ENCODE results near the gene DUSP15. TPM values are rescaled to one million over a fixed set of nuclear protein-coding genes. Genes with fewer than 3 reads are reported as not detected.

DUSP15 gene
- total RNA-seq, 5 donors from 2014 or later (not counting 1 experiment from before 2014, with no cell fraction given): not detected

DNA sequence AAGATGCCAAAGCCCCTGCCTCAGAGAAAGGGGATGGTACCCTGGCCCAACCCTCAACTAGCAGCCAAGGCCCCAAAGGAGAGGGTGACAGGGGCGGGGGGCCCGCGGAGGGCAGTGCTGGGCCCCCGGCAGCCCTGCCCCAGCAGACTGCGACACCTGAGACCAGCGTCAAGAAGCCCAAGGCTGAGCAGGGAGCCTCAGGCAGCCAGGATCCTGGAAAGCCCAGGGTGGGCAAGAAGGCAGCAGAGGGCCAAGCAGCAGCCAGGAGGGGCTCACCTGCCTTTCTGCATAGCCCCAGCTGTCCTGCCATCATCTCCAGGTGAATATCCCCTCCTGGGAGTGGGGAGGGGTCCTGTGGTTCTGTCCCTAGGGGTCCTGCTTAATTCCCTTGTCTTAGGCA lies 50.1 kb downstream of the DUSP15 start:
- H3K4me1 ChIP-seq (ENCODE audit: control insufficient read depth in 1 of 2, extremely low read depth in 1 of 2, insufficient read depth in 2 of 2, low read length in 2 of 2): peaks cover 0 to 10% of the 10 kb centered on the region in 2 experiments
- no peak overlapping the region for H3K27ac Mint-ChIP-seq
- H3K9me3 Mint-ChIP-seq: no peaks in the 10 kb centered on the region
- peaks cover 0 to 18% of the 10 kb centered on the region in 2 experiments for H3K27me3 ChIP-seq (replicated peaks in 1 of 2; ENCODE audit: control insufficient read depth in 2 of 2, extremely low read depth in 1 of 2, insufficient read depth in 2 of 2, low read length in 1 of 2)
- peaks cover 0 to 8% (median 2%) of the 10 kb centered on the region in 3 donors for H3K4me1 Mint-ChIP-seq
- no peak overlapping the region for H3K4me3 ChIP-seq (ENCODE audit: control insufficient read depth in 1 of 2, extremely low read depth in 1 of 2, low read length in 1 of 2)
- no peaks in the 10 kb centered on the region for H3K36me3 Mint-ChIP-seq
- peaks cover 0 to 5% of the 10 kb centered on the region in 2 donors for H3K27me3 Mint-ChIP-seq
- H3K9me3 ChIP-seq: no peaks in the 10 kb centered on the region
- 90% methylated on average over 6 of the region's 6 CpGs for WGBS (ENCODE audit: insufficient coverage)
- H3K27ac ChIP-seq (ENCODE audit: low read length): no peak overlapping the region
- H3K4me3 Mint-ChIP-seq: no peak overlapping the region
- ChIA-PET POLR2A (no interaction called here), CTCF (no interaction called here)
- no peak for DNase-seq
- ATAC-seq (replicated peaks in 1 of 4): no peak
- H3K36me3 ChIP-seq (ENCODE audit: control insufficient read depth in 2 of 2, extremely low read depth in 1 of 2, insufficient read depth in 1 of 2, low read length in 1 of 2): no peaks in the 10 kb centered on the region

- POLR2A ChIA-PET: interaction anchor here in 1 of 2 donors (0.7 kb wide), 1 partner anchor 705 kb away, joined by 3 read pairs; no protein-coding TSS in a partner anchor
- H3K4me1 Mint-ChIP-seq: peaks cover 0 to 8% (median 2%) of the 10 kb centered on the region in 3 donors
- DNase-seq (no peak), ATAC-seq (replicated peaks in 1 of 4) (no peak)
- 91% methylated on average over 14 of the region's 16 CpGs for WGBS (ENCODE audit: insufficient coverage)
- CTCF ChIA-PET: no interaction called here
- Histone ChIP-seq H3K36me3 (ENCODE audit: control insufficient read depth in 2 of 2, extremely low read depth in 1 of 2, insufficient read depth in 1 of 2, low read length in 1 of 2) (no peaks in the 10 kb centered on the region), H3K9me3 (no peaks in the 10 kb centered on the region), H3K27ac (ENCODE audit: low read length) (no peak within 1 kb of the TSS), H3K27me3 (replicated peaks in 1 of 2; ENCODE audit: control insufficient read depth in 2 of 2, extremely low read depth in 1 of 2, insufficient read depth in 2 of 2, low read length in 1 of 2) (peaks cover 0 to 15% of the 10 kb centered on the region in 2 experiments), H3K4me3 (ENCODE audit: control insufficient read depth in 1 of 2, extremely low read depth in 1 of 2, low read length in 1 of 2) (no peak within 1 kb of the TSS), H3K4me1 (ENCODE audit: control insufficient read depth in 1 of 2, extremely low read depth in 1 of 2, insufficient read depth in 2 of 2, low read length in 2 of 2) (peaks cover 0 to 10% of the 10 kb centered on the region in 2 experiments)
- no peaks in the 10 kb centered on the region for H3K9me3 Mint-ChIP-seq
- no peaks in the 10 kb centered on the region for H3K36me3 Mint-ChIP-seq
- H3K27ac Mint-ChIP-seq: no peak within 1 kb of the TSS
- peaks cover 0 to 5% of the 10 kb centered on the region in 2 donors for H3K27me3 Mint-ChIP-seq
- H3K4me3 Mint-ChIP-seq: no peak within 1 kb of the TSS
These were observed 51.1 kb downstream of the DUSP15 start, which contains the start of gene MYLK2 for GRCh38 chr20:31819083-31819784. TSS of gene MYLK2 (plus strand) at chr20:31819356. CDS start at chr20:31819581, 225 bp downstream.

GRCh38 chr20:31818376-31818908 lies 51.9 kb downstream of the DUSP15 start:
- Mint-ChIP-seq H3K4me1 (peaks cover 0 to 8% (median 2%) of the 10 kb centered on the region in 3 donors), H3K4me3 (no peak overlapping the region), H3K9me3 (no peaks in the 10 kb centered on the region), H3K27me3 (peaks cover 0 to 5% of the 10 kb centered on the region in 2 donors), H3K36me3 (no peaks in the 10 kb centered on the region), H3K27ac (no peak overlapping the region)
- no peak for ATAC-seq (replicated peaks in 1 of 4)
- CTCF ChIA-PET: interaction anchor here in 1 of 2 donors (1.3 kb wide), 1 partner anchor 35 kb away, joined by 3 read pairs; no protein-coding TSS in a partner anchor
- no peaks in the 10 kb centered on the region for H3K36me3 ChIP-seq (ENCODE audit: control insufficient read depth in 2 of 2, extremely low read depth in 1 of 2, insufficient read depth in 1 of 2, low read length in 1 of 2)
- H3K9me3 ChIP-seq: no peaks in the 10 kb centered on the region
- peaks cover 0 to 15% of the 10 kb centered on the region in 2 experiments for H3K27me3 ChIP-seq (replicated peaks in 1 of 2; ENCODE audit: control insufficient read depth in 2 of 2, extremely low read depth in 1 of 2, insufficient read depth in 2 of 2, low read length in 1 of 2)
- POLR2A ChIA-PET: no interaction called here
- no peak for DNase-seq
- H3K4me3 ChIP-seq (ENCODE audit: control insufficient read depth in 1 of 2, extremely low read depth in 1 of 2, low read length in 1 of 2): no peak overlapping the region
- no peak overlapping the region for H3K27ac ChIP-seq (ENCODE audit: low read length)
- WGBS (ENCODE audit: insufficient coverage): 82% methylated on average over 4 of the region's 8 CpGs
- peaks cover 0 to 10% of the 10 kb centered on the region in 2 experiments for H3K4me1 ChIP-seq (ENCODE audit: control insufficient read depth in 1 of 2, extremely low read depth in 1 of 2, insufficient read depth in 2 of 2, low read length in 2 of 2)

DNA sequence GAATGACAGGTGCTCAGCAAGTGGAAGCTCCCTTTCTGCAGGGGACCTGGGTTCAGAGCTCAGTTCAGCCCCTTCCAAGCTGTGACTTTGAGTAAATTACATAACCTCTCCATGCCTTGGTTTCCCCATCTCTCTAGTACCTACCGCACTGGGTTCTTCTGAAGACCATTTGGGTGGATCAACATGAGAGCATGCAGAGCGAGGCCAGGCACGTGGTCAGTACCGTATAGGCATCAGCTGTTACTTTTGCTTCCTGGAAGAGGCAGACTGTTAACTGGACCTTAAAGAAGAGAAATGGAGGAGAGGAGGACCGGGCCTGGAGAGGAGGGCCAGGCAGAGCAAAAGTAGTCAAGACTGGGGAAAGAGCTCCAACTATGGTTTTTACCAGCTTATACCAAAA lies 52.9 kb downstream of the DUSP15 start:
- Histone ChIP-seq H3K4me3 (ENCODE audit: control insufficient read depth in 1 of 2, extremely low read depth in 1 of 2, low read length in 1 of 2) (no peak overlapping the region), H3K9me3 (no peaks in the 10 kb centered on the region), H3K36me3 (ENCODE audit: control insufficient read depth in 2 of 2, extremely low read depth in 1 of 2, insufficient read depth in 1 of 2, low read length in 1 of 2) (no peaks in the 10 kb centered on the region), H3K27ac (ENCODE audit: low read length) (no peak overlapping the region), H3K27me3 (replicated peaks in 1 of 2; ENCODE audit: control insufficient read depth in 2 of 2, extremely low read depth in 1 of 2, insufficient read depth in 2 of 2, low read length in 1 of 2) (peaks cover 0 to 6% of the 10 kb centered on the region in 2 experiments), H3K4me1 (ENCODE audit: control insufficient read depth in 1 of 2, extremely low read depth in 1 of 2, insufficient read depth in 2 of 2, low read length in 2 of 2) (peaks cover 0 to 3% of the 10 kb centered on the region in 2 experiments)
- 89% methylated on average over 3 of the region's 5 CpGs for WGBS (ENCODE audit: insufficient coverage)
- H3K27ac Mint-ChIP-seq: no peak overlapping the region
- H3K36me3 Mint-ChIP-seq: no peaks in the 10 kb centered on the region
- ATAC-seq (replicated peaks in 1 of 4) (no peak), DNase-seq (no peak)
- H3K4me3 Mint-ChIP-seq: no peak overlapping the region
- POLR2A ChIA-PET: no interaction called here
- peaks cover 0 to 5% of the 10 kb centered on the region in 2 donors for H3K27me3 Mint-ChIP-seq
- peaks cover 0 to 3% (median 0%) of the 10 kb centered on the region in 3 donors for H3K4me1 Mint-ChIP-seq
- H3K9me3 Mint-ChIP-seq: no peaks in the 10 kb centered on the region
- CTCF ChIA-PET: interaction anchor here in 1 of 2 donors (0.6 to 1.3 kb wide), 3 partner anchors 8 to 920 kb away, joined by 3 read pairs; no protein-coding TSS in a partner anchor

- H3K9me3 Mint-ChIP-seq: no peaks in the 10 kb centered on the region
- Histone ChIP-seq H3K4me3 (ENCODE audit: control insufficient read depth in 1 of 2, extremely low read depth in 1 of 2, low read length in 1 of 2) (no peak overlapping the region), H3K27ac (ENCODE audit: low read length) (no peak overlapping the region), H3K27me3 (replicated peaks in 1 of 2; ENCODE audit: control insufficient read depth in 2 of 2, extremely low read depth in 1 of 2, insufficient read depth in 2 of 2, low read length in 1 of 2) (no peaks in the 10 kb centered on the region), H3K9me3 (no peaks in the 10 kb centered on the region), H3K4me1 (ENCODE audit: control insufficient read depth in 1 of 2, extremely low read depth in 1 of 2, insufficient read depth in 2 of 2, low read length in 2 of 2) (no peaks in the 10 kb centered on the region), H3K36me3 (ENCODE audit: control insufficient read depth in 2 of 2, extremely low read depth in 1 of 2, insufficient read depth in 1 of 2, low read length in 1 of 2) (no peaks in the 10 kb centered on the region)
- ATAC-seq (replicated peaks in 1 of 4): no peak
- no peaks in the 10 kb centered on the region for H3K4me1 Mint-ChIP-seq
- no peaks in the 10 kb centered on the region for H3K36me3 Mint-ChIP-seq
- H3K27ac Mint-ChIP-seq: no peak overlapping the region
- DNase-seq: no peak
- H3K4me3 Mint-ChIP-seq: no peak overlapping the region
- ChIA-PET CTCF (no interaction called here), POLR2A (no interaction called here)
- no peaks in the 10 kb centered on the region for H3K27me3 Mint-ChIP-seq
- no CpG with 5 or more reads among the region's 5 CpGs for WGBS (ENCODE audit: insufficient coverage)
These were observed 54.1 kb downstream of the DUSP15 start for GRCh38 chr20:31816221-31816620.

- CTCF ChIA-PET: no interaction called here
- H3K4me3 Mint-ChIP-seq: no peak overlapping the region
These were observed 54.7 kb downstream of the DUSP15 start for GRCh38 chr20:31815408-31816188.

More at GRCh38 chr20:31815408-31816188, 54.7 kb downstream of the DUSP15 start:
- WGBS (ENCODE audit: insufficient coverage): 87% methylated on average over 7 of the region's 9 CpGs
- DNase-seq (no peak), ATAC-seq (replicated peaks in 1 of 4) (no peak)
- H3K9me3 Mint-ChIP-seq: no peaks in the 10 kb centered on the region
- no peak overlapping the region for H3K27ac Mint-ChIP-seq
- H3K4me1 Mint-ChIP-seq: no peaks in the 10 kb centered on the region
- Histone ChIP-seq H3K4me3 (ENCODE audit: control insufficient read depth in 1 of 2, extremely low read depth in 1 of 2, low read length in 1 of 2) (no peak overlapping the region), H3K27me3 (replicated peaks in 1 of 2; ENCODE audit: control insufficient read depth in 2 of 2, extremely low read depth in 1 of 2, insufficient read depth in 2 of 2, low read length in 1 of 2) (no peaks in the 10 kb centered on the region), H3K36me3 (ENCODE audit: control insufficient read depth in 2 of 2, extremely low read depth in 1 of 2, insufficient read depth in 1 of 2, low read length in 1 of 2) (no peaks in the 10 kb centered on the region), H3K4me1 (ENCODE audit: control insufficient read depth in 1 of 2, extremely low read depth in 1 of 2, insufficient read depth in 2 of 2, low read length in 2 of 2) (no peaks in the 10 kb centered on the region), H3K9me3 (no peaks in the 10 kb centered on the region), H3K27ac (ENCODE audit: low read length) (no peak overlapping the region)
- POLR2A ChIA-PET: no interaction called here
- no peaks in the 10 kb centered on the region for H3K27me3 Mint-ChIP-seq
- no peaks in the 10 kb centered on the region for H3K36me3 Mint-ChIP-seq
